Measurements from ENCODE around the gene RAD9B.
"Not testable (repeated sequence)": the region's sequence is repeated elsewhere in the genome, so short reads cannot be mapped to it uniquely, and the experiment has no call there.

RAD9B gene

GRCh38 chr12:110501752-110502738 lies at the start of gene RAD9B, which contains the start of gene VPS29:
TSS of gene RAD9B (plus strand) at chr12:110502331. CDS start at chr12:110502338, 7 bp downstream.
TSS of gene VPS29 (minus strand) at chr12:110502111. CDS start at chr12:110502051, 60 bp downstream.
- peak; percentile 96 to 97 for DNase-seq (ENCODE audit: low read depth in 2 of 2)

GRCh38 chr12:110453569-110454296 lies 48.4 kb upstream of the RAD9B start:
- DNase-seq (ENCODE audit: low read depth in 2 of 2): no peak

DNA sequence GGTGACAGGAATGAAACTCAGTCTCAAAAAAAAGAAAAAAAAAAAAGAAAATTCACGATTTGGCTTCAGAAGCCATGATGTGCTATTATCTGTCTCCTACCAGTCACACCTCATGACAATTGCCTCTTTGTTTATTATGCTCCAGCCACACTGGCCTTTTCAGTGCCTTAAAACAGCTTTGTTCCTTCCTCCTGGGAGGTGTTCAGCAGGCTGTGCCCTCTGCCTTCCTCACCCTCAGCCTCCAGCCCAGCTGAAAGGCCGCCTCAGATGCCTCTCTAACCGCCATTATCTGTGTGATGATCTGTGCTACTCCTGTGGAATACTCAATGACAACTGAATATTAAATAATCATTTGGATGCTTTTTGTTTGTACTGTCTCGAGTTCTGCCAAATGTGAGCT lies 43.4 kb upstream of the RAD9B start:
- DNase-seq (ENCODE audit: low read depth in 2 of 2): no peak

DNA sequence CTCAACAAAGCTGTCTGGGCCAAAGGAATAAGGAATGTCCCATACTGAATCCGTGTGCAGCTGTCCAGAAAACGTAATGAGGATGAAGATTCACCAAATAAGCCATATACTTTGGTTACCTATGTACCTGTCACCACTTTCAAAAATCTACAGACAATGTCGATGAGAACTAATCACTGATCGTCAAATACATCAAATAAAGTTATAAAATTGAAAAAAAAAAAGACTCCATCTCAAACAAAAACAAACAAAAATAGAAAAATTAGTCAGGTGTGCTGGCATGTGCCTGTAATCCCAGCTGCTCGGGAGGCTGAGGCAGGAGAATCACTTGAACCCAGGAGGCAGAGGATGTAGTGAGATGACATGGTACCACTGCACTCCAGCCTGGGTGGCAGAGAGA lies 40.9 kb upstream of the RAD9B start:
- not testable (repeated sequence) for DNase-seq (ENCODE audit: low read depth in 2 of 2)

DNA sequence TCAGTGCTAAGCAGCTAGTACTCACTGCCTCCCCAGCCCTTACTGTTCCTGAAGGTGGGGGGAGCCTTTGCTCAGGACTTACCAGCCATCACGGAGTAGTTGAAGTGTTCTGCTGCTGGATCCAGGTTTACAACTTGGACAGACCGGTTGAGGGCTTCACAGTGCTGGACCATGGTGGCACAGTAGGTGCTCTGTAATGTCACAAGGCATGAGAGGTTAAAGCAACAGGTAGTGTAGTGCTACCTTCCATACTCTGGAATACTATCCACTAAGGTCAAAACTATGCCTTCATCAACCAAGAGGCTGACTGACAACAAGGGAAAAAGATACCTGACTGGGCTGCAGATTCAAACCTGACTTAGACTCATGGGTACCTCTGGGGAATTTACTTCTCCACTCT lies 37.1 kb upstream of the RAD9B start:
- no peak for DNase-seq (ENCODE audit: low read depth in 2 of 2)

DNA sequence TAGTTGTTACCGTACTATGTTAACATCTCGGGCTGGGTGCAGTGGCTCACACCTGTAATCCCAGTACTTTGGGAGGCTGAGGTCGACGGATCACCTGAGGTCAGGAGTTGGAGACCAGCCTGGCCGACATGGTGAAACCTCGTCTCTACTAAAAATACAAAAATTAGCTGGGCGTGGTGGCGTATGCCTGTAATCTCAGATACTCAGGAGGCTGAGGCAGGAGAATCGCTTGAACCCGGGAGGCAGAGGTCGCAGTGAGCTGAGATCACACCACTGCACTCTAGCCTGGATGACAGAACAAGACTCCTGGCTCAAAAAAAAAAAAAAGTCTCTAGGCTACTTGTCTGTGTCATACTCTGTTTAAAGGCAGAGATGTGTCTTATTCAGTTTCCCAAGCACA lies 36.4 kb upstream of the RAD9B start:
- DNase-seq (ENCODE audit: low read depth in 2 of 2): not testable (repeated sequence)

DNA sequence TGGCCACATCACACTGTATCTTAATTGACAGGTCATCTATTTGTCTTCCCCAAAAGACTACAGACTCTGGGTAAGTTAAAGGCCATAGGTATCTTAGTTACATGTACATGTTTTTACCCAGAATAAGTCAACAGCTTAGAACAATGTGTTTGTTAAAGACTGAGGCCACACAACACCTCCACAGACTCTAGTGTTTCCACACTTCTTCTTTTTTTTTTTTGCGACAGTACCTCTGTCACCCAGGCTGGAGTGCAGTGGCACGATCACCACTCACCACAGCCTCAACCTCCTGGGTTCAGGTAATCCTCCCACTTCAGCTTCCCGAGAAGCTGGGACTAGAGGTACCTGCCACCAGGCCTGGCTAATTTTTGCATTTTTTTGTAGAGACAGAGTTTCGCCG lies 35.3 kb upstream of the RAD9B start:
- no peak for DNase-seq (ENCODE audit: low read depth in 2 of 2)

DNA sequence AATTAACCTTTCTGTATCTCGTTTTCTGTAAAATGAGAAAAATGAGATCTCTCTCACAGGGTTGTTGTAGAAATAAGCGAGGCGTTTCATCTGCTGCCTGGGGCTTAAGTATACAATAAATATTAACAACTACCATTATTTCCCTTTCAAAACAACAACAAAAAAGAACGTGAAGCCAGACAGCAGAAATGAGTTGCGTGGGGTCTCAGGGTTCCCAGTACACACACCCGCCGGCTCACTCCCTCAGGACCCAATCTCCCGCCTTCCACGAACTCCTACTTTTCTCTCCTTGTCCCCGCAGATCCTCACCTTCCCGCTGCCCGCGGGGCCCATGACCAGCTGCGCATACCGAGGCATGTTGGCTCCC lies 34.3 kb upstream of the RAD9B start:
- DNase-seq (ENCODE audit: low read depth in 2 of 2): no peak

DNA sequence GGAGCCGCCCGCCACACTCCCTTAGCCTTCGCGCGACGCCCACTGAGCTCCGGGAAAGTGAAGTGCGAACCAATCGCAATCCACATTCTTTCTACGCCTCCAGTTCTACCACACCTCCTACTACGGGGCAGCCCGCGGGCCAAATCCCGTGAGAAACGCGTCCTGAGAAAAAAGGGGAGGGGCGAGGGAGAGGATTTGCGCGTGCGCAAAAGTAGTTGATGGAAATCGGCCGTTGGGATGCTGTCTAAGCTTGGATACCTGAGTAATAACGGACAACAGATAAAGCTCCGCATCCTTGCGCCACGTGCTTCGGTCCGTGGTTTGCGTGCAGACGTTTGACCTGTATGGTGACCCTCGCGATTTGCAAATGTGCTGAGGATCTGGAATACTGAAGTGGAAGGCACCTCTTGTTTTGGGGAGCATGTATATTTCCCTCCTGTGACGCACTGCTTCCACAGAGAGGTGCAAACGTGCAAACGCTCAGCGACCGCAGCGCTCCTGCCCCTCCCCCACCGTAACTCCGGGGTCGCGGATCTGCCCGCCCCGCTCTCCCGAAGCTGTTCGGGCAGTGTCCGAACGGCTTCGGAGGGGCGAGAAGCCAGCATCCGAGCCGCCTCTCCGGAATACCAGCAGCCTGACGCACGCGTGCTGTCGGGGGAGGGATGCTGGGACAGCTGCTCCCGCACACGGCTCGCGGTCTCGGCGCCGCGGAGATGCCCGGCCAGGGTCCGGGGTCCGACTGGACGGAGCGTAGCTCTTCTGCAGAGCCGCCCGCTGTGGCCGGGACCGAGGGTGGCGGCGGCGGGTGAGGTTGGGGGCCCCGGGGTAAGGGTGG lies 33.7 kb upstream of the RAD9B start, which contains the start of the genes FAM216A and GPN3:
FAM216A (plus strand) TSS at position 632 of the 835 bp plus-strand sequence; CDS start at position 663, 31 bp downstream.
GPN3 (minus strand) TSS at position 44 of the 835 bp plus-strand sequence. CDS start 54 bp downstream, outside the sequence.
- peak; percentile 89 to 91 for DNase-seq (ENCODE audit: low read depth in 2 of 2)

GRCh38 chr12:110475426-110475825 lies 26.7 kb upstream of the RAD9B start:
- DNase-seq (ENCODE audit: low read depth in 2 of 2): no peak

DNA sequence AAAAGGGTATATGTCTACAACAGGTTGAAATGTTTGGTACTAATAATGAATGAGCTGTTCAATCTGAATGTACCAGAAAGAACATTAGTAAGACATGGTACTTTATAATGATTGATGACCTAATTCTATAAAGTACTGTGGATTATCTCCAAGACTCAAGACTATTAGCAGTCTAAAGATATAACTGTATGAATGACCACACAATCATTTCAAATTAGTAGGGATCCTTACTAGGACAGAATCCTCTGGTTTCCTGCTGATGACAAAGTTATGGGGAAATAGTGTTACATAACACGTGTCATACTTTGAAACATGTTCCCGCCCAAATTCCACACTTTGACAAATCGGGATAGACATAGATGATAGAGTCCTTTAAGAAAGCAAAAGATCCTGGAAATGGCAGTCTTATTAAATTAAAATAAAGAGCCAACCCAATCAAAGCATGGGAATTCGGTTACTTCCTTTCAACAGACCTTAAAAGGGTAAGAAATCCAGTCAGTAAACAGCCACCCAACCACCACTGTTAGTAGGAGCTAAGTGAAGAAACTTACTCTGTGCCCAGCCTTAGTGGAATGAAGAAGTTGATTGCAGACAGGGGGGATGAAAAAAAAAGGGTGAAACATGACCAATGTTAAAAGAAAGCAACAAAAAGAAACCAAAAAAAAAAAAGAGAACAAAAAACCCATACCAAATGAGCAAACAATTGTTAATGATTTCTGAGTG lies 3.0 kb upstream of the RAD9B start:
- no peak for DNase-seq (ENCODE audit: low read depth in 2 of 2)

GRCh38 chr12:110501399-110501751 lies 756 bp upstream of the RAD9B start:
- peak in 1 of 2 experiments; percentile 28 for DNase-seq (ENCODE audit: low read depth in 2 of 2)

DNA sequence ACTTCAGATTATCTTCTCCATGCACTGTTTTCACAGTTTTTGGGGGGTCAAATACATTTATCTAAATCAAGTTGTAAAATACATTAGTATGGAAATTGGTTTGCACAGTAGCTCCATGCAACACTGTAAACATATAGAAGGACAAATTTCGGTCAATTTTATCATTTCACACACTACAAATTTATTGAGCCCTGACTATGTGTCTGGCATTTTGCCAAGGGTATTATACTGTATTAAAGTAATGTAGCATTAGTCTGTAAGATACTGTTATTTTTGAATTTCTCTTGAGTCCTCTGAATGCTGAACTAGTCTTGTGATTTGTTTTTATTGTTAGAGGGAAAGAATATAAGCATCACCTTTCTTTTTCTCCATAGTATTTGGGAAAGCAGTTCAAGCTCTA lies 1.3 kb downstream of the RAD9B start:
- DNase-seq (ENCODE audit: low read depth in 2 of 2): no peak

GRCh38 chr12:110505332-110505731 lies 3.2 kb downstream of the RAD9B start:
- no peak for DNase-seq (ENCODE audit: low read depth in 2 of 2)

DNA sequence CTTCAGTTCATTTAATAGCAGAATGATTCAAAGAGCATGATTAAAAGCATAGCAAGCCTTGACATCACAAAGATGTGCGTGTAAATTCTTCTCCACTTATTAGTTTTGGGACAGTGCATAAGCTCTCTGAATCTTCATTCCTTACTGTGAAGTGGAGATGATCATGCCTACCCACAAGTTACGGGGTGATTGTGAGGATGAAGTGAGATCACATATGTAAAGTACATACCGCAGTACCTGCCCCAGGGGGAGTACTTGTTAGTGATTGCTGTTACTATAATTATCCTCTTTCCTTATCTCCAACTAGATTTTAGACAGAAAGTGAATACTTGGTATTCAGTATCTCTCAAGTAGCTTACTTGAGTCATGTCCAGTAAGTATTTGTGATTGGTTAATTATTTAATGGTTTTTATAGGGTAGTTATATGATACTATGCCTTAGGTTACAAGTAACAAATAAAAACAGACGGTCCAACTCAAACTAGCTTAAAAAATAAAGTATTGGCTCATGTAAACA lies 6.0 kb downstream of the RAD9B start:
- DNase-seq (ENCODE audit: low read depth in 2 of 2): no peak

DNA sequence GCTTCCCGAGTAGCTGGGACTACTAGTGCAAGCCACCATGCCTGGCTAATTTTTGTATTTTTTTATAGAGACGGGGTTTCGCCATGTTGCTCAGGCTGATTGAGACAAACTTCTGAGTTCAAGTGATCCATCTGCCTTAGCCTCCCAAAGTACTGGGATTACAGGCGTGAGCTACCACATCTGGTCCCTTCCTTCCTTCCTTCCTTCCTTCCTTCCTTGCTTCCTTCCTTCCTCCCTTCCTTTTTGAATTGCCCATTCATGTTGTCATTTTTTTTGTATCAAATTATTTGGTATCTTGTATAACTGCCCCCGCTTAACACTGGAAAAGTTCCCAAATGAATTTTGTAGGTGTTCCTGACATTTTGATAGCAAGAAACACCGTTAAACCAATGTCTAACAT lies 11.7 kb downstream of the RAD9B start:
- no peak for DNase-seq (ENCODE audit: low read depth in 2 of 2)

DNA sequence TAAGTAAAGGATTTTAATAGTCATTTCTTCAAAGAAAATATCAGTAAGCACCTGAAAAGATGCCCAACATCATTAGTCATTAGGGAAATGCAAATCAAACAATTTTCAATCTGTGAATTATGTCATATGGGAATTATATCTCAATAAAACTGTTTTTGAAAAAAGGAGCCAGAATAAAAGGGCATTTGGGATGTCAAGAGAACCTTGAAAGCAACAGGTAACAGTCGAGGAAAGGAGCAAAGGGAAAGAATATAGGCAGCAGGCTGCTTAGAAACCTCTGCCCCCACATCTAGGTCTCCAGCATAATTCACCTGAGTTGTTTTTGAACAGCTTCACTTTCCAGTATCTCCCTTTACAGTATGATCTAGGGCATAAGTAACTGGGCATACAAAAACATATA lies 12.2 kb downstream of the RAD9B start:
- DNase-seq (ENCODE audit: low read depth in 2 of 2): no peak

DNA sequence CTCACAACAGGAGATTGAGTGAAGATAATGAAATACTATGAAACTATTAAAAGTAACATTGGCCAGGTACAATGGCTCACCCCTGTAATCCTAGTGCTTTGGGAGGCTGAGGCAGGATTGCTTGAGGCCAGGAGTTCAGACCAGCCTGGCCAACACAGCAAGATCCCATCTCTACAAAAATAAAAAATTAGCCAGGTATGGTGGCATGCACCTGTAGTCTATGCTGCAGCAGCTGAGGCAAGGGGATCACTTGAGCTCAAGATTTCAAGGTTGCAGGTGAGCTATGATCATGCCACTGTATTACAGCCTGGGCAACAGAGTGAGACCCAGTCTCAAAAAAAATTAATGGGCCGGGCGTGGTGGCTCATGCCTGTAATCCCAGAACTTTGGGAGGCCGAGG lies 14.9 kb downstream of the RAD9B start:
- no peak for DNase-seq (ENCODE audit: low read depth in 2 of 2)

DNA sequence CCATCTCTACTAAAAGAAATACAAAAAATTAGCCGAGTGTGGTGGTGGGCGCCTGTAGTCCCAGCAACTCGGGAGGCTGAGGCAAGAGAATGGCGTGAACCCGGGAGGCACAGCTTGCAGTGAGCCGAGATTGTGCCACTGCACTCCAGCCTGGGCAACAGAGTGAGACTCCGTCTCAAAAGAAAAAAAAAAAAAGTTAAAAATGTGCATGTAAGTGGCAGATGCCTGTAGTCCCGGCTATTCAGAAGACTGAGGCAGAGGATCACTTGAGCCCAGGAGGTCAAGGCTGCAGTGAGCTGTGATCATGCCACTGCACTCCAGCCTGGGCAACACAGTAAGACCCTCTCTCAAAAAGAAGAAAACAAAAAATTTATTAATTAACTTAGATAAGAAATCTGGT lies 15.9 kb downstream of the RAD9B start:
- DNase-seq (ENCODE audit: low read depth in 2 of 2): not testable (repeated sequence)

GRCh38 chr12:110520876-110521712 lies 19.0 kb downstream of the RAD9B start:
- not testable (repeated sequence) for DNase-seq (ENCODE audit: low read depth in 2 of 2)
